Mucosa of stomach (tissue), 1 donor: Measurements from ENCODE around the gene QSOX1.

Source experiments
- H3K27me3 ChIP-seq: one replicate; pipeline ENCODE4 v1.7.0; 2013; ENCODE audit warnings: mild to moderate bottlenecking, low read length; ENCODE audit not compliant: control insufficient read depth, insufficient read depth
- H3K36me3 ChIP-seq: one replicate; pipeline ENCODE4 v1.7.0; 2013; ENCODE audit warnings: low read length; ENCODE audit not compliant: control insufficient read depth, insufficient read depth
- H3K4me1 ChIP-seq: one replicate; pipeline ENCODE4 v1.7.0; 2013; ENCODE audit warnings: mild to moderate bottlenecking, low read length; ENCODE audit not compliant: control insufficient read depth, insufficient read depth
- H3K4me3 ChIP-seq: one replicate; pipeline ENCODE4 v1.7.0; 2013; ENCODE audit warnings: low read length
- H3K9ac ChIP-seq: one replicate; pipeline ENCODE4 v1.7.0; 2013; ENCODE audit warnings: mild to moderate bottlenecking, low read length, moderate library complexity
- H3K9me3 ChIP-seq: one replicate; pipeline ENCODE4 v1.7.0; 2013; ENCODE audit warnings: mild to moderate bottlenecking, low read length, moderate library complexity; ENCODE audit not compliant: control insufficient read depth
- donor health status: Pancreatic carcinoma.

The QSOX1 gene

GRCh38 chr1:180228648-180229482, 74.2 kb downstream of the QSOX1 start:
- Histone ChIP-seq H3K9ac (no peak overlapping the region), H3K27me3 (peaks cover 91% of the 10 kb centered on the region), H3K4me3 (no peak overlapping the region), H3K4me1 (peaks cover 29% of the 10 kb centered on the region), H3K9me3 (no peaks in the 10 kb centered on the region), H3K36me3 (no peaks in the 10 kb centered on the region)

GRCh38 chr1:180229483-180230415, 75.1 kb downstream of the QSOX1 start, which contains the start of gene LHX4:
TSS of gene LHX4 (plus strand) at chr1:180230264. CDS start at chr1:180230530, 266 bp downstream.
- peak within 1 kb of the TSS; percentile 14 for H3K4me3 ChIP-seq
- H3K4me1 ChIP-seq = peaks cover 35% of the 10 kb centered on the region
- H3K9me3 ChIP-seq = no peaks in the 10 kb centered on the region
- H3K36me3 ChIP-seq = no peaks in the 10 kb centered on the region
- H3K27me3 ChIP-seq = peaks cover 90% of the 10 kb centered on the region
- H3K9ac ChIP-seq = no peak within 1 kb of the TSS

GRCh38 chr1:180230416-180230790, 75.7 kb downstream of the QSOX1 start:
- Histone ChIP-seq H3K4me1 (peaks cover 42% of the 10 kb centered on the region), H3K36me3 (no peaks in the 10 kb centered on the region), H3K9ac (no peak overlapping the region), H3K9me3 (no peaks in the 10 kb centered on the region), H3K27me3 (peaks cover 90% of the 10 kb centered on the region), H3K4me3 (no peak overlapping the region)

- peak overlapping the region; percentile 14 for H3K4me3 ChIP-seq
- no peaks in the 10 kb centered on the region for H3K36me3 ChIP-seq
- H3K9ac ChIP-seq = no peak overlapping the region
- H3K27me3 ChIP-seq = peaks cover 90% of the 10 kb centered on the region
- H3K4me1 ChIP-seq = peaks cover 47% of the 10 kb centered on the region
- no peaks in the 10 kb centered on the region for H3K9me3 ChIP-seq
Observed at GRCh38 chr1:180230791-180231505, 76.3 kb downstream of the QSOX1 start.

- Histone ChIP-seq H3K9me3 (no peaks in the 10 kb centered on the region), H3K27me3 (peaks cover 90% of the 10 kb centered on the region), H3K36me3 (no peaks in the 10 kb centered on the region), H3K9ac (no peak overlapping the region), H3K4me1 (peaks cover 48% of the 10 kb centered on the region), H3K4me3 (peak overlapping the region; percentile 14)
Observed at GRCh38 chr1:180231506-180231921, 76.8 kb downstream of the QSOX1 start.

GRCh38 chr1:180231936-180232335, 77.3 kb downstream of the QSOX1 start:
- peaks cover 48% of the 10 kb centered on the region for H3K4me1 ChIP-seq
- peaks cover 90% of the 10 kb centered on the region for H3K27me3 ChIP-seq
- no peaks in the 10 kb centered on the region for H3K9me3 ChIP-seq
- H3K36me3 ChIP-seq = no peaks in the 10 kb centered on the region
- H3K9ac ChIP-seq = no peak overlapping the region
- H3K4me3 ChIP-seq = no peak overlapping the region

- Histone ChIP-seq H3K4me1 (peaks cover 48% of the 10 kb centered on the region), H3K4me3 (no peak overlapping the region)
Observed at GRCh38 chr1:180232521-180233043, 77.9 kb downstream of the QSOX1 start.

GRCh38 chr1:180233191-180234011, 78.7 kb downstream of the QSOX1 start:
- Histone ChIP-seq H3K9ac (no peak overlapping the region), H3K9me3 (no peaks in the 10 kb centered on the region), H3K36me3 (no peaks in the 10 kb centered on the region), H3K27me3 (peaks cover 96% of the 10 kb centered on the region), H3K4me1 (peaks cover 48% of the 10 kb centered on the region), H3K4me3 (no peak overlapping the region)

More at GRCh38 chr1:180232521-180233043, 77.9 kb downstream of the QSOX1 start:
- H3K9ac ChIP-seq = no peak overlapping the region
- H3K27me3 ChIP-seq = peaks cover 96% of the 10 kb centered on the region
- H3K9me3 ChIP-seq = no peaks in the 10 kb centered on the region
- H3K36me3 ChIP-seq = no peaks in the 10 kb centered on the region

GRCh38 chr1:180234369-180235076, 79.9 kb downstream of the QSOX1 start:
- Histone ChIP-seq H3K36me3 (no peaks in the 10 kb centered on the region), H3K4me3 (no peak overlapping the region), H3K27me3 (peaks cover 96% of the 10 kb centered on the region), H3K9me3 (no peaks in the 10 kb centered on the region), H3K4me1 (peaks cover 39% of the 10 kb centered on the region), H3K9ac (no peak overlapping the region)

- Histone ChIP-seq H3K9ac (no peak overlapping the region), H3K36me3 (no peaks in the 10 kb centered on the region), H3K27me3 (peaks cover 99% of the 10 kb centered on the region), H3K4me3 (no peak overlapping the region), H3K9me3 (no peaks in the 10 kb centered on the region), H3K4me1 (peaks cover 39% of the 10 kb centered on the region)
Observed at GRCh38 chr1:180235077-180235501, 80.4 kb downstream of the QSOX1 start.
